ENCODE data around the gene RNF144B.

Gene RNF144B

GRCh38 chr6:18503593-18504231, 116.6 kb downstream of the RNF144B start:
- Histone ChIP-seq H3K27ac (replicated peaks) (no peak overlapping the region), H3K4me3 (replicated peaks; ENCODE audit: insufficient read depth, low read length) (no peak overlapping the region), H3K27me3 (ENCODE audit: insufficient read depth, poor library complexity, severe bottlenecking) (no peaks in the 10 kb centered on the region)
- TF ChIP-seq SPI1 (IDR thresholded peaks at IDR 0.05; ENCODE audit: borderline replicate concordance, low read depth) (peak; percentile 27; the same call in 1 of the 2 replicates), CTCF (IDR thresholded peaks at IDR 0.05; ENCODE audit: insufficient read depth, low read length) (peak; percentile 66), GABPA (IDR thresholded peaks at IDR 0.05; ENCODE audit: low read depth) (no peak)
- TF ChIP-seq, protein P1, sequence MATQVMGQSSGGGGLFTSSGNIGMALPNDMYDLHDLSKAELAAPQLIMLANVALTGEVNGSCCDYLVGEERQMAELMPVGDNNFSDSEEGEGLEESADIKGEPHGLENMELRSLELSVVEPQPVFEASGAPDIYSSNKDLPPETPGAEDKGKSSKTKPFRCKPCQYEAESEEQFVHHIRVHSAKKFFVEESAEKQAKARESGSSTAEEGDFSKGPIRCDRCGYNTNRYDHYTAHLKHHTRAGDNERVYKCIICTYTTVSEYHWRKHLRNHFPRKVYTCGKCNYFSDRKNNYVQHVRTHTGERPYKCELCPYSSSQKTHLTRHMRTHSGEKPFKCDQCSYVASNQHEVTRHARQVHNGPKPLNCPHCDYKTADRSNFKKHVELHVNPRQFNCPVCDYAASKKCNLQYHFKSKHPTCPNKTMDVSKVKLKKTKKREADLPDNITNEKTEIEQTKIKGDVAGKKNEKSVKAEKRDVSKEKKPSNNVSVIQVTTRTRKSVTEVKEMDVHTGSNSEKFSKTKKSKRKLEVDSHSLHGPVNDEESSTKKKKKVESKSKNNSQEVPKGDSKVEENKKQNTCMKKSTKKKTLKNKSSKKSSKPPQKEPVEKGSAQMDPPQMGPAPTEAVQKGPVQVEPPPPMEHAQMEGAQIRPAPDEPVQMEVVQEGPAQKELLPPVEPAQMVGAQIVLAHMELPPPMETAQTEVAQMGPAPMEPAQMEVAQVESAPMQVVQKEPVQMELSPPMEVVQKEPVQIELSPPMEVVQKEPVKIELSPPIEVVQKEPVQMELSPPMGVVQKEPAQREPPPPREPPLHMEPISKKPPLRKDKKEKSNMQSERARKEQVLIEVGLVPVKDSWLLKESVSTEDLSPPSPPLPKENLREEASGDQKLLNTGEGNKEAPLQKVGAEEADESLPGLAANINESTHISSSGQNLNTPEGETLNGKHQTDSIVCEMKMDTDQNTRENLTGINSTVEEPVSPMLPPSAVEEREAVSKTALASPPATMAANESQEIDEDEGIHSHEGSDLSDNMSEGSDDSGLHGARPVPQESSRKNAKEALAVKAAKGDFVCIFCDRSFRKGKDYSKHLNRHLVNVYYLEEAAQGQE (IDR thresholded peaks at IDR 0.05; ENCODE audit: insufficient replicate concordance, low read depth) = no peak
- DNase-seq (ENCODE audit: low read depth in 1 of 2, low spot score in 1 of 2) = peak; percentile 17 to 53

- H3K27ac ChIP-seq (replicated peaks) = no peak overlapping the region
- DNase-seq (ENCODE audit: low read depth in 1 of 2, low spot score in 1 of 2) = no peak
- H3K4me3 ChIP-seq (replicated peaks; ENCODE audit: insufficient read depth, low read length) = no peak overlapping the region
- TF ChIP-seq SPI1 (IDR thresholded peaks at IDR 0.05; ENCODE audit: borderline replicate concordance, low read depth) = no peak
- TF ChIP-seq GABPA (IDR thresholded peaks at IDR 0.05; ENCODE audit: low read depth) = no peak
- no peak for TF ChIP-seq POLR2AphosphoS5 (IDR thresholded peaks at IDR 0.05; ENCODE audit: low read depth)
- no peak for TF ChIP-seq CTCF (IDR thresholded peaks at IDR 0.05; ENCODE audit: insufficient read depth, low read length)
- TF ChIP-seq, protein P1 (IDR thresholded peaks at IDR 0.05; ENCODE audit: insufficient replicate concordance, low read depth) = no peak
- no peaks in the 10 kb centered on the region for H3K27me3 ChIP-seq (ENCODE audit: insufficient read depth, poor library complexity, severe bottlenecking)
Measured at GRCh38 chr6:18504232-18504596, 117.1 kb downstream of the RNF144B start.

DNA sequence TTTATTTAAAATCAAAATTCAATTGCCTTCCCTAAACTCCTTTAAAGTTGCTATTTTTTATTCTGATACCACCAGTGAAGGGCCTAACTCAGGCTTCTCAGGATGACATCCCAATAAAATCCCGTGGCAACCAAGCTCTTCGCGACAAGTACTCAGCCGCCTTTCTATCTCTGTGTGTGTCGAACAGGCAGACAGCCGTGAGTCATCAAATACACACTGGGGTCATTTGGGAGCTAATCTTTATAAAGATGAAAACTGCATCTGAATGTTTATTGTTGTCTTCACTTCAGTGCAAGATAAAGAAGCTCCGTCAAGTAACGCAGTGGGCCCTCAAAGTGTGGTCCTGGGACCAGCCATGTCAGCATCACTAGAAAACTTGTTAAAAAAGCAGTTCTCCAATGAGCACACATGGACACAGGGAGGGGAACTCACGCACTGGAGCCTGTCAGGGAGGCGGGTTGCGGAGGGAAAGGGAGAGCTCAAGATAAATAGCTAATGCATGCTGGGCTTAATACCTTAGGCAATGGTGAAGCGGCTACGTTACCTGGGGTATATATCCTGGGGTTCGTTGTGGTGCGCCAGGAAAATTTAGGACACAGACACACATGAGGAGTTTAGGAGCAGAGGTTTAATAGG, 119.3 kb downstream of the RNF144B start:
- TF ChIP-seq GABPA (IDR thresholded peaks at IDR 0.05; ENCODE audit: low read depth) = no peak
- no peak for TF ChIP-seq SPI1 (IDR thresholded peaks at IDR 0.05; ENCODE audit: borderline replicate concordance, low read depth)
- TF ChIP-seq, protein P1 (IDR thresholded peaks at IDR 0.05; ENCODE audit: insufficient replicate concordance, low read depth) = no peak
- no peak for TF ChIP-seq POLR2AphosphoS5 (IDR thresholded peaks at IDR 0.05; ENCODE audit: low read depth)
- TF ChIP-seq CTCF (IDR thresholded peaks at IDR 0.05; ENCODE audit: insufficient read depth, low read length) = no peak
- Histone ChIP-seq H3K27me3 (ENCODE audit: insufficient read depth, poor library complexity, severe bottlenecking) (no peaks in the 10 kb centered on the region), H3K4me3 (replicated peaks; ENCODE audit: insufficient read depth, low read length) (no peak overlapping the region), H3K27ac (replicated peaks) (no peak overlapping the region)
- DNase-seq (ENCODE audit: low read depth in 1 of 2, low spot score in 1 of 2) = no peak

All from HL-60 (cell line).